K562 (cell line): ENCODE data around the gene SPAG16.

Experiments
- GABPA ChIP-seq: fragments of 200-800 bp; sonication (Bioruptor generic); conservative IDR thresholded peaks from 2 replicates; pipeline ENCODE4 v1.6.1; 2016; ENCODE audit warnings: low read depth, missing genetic modification characterization, missing compliant biosample characterization
- JUN ChIP-seq, 2 experiments: sonication (generic) in 1 of 2; formaldehyde crosslinking in 1 of 2; IDR thresholded peaks; 2 replicates each; pipeline versions ENCODE4 v1.6.1 to v1.8.0; 2012 to 2022; ENCODE audit warnings: borderline replicate concordance in 2 of 2, mild to moderate bottlenecking in 2 of 2, improper control_type of control experiment in 1 of 2, low read depth in 1 of 2, low read length in 1 of 2, missing genetic modification reagents in 1 of 2
- MXI1 ChIP-seq: IDR thresholded peaks from 2 replicates; pipeline ENCODE4 v1.6.1; 2011; ENCODE audit warnings: low read depth, mild to moderate bottlenecking, improper control_type of control experiment, low read length
- POLR2AphosphoS5 ChIP-seq: IDR thresholded peaks from 2 replicates; pipeline ENCODE4 v1.6.1; 2011; ENCODE audit warnings: mild to moderate bottlenecking, low read depth, low read length, moderate library complexity; ENCODE audit not compliant: control insufficient read depth, insufficient read depth
- RFX5 ChIP-seq: IDR thresholded peaks from 2 replicates; pipeline ENCODE4 v1.6.1; 2011; ENCODE audit warnings: low read depth, mild to moderate bottlenecking, improper control_type of control experiment, low read length
- SP2 ChIP-seq: IDR thresholded peaks from 2 replicates; pipeline ENCODE4 v1.6.1; 2011; ENCODE audit warnings: mild to moderate bottlenecking, low read depth, low read length, moderate library complexity; ENCODE audit not compliant: poor library complexity, severe bottlenecking; ENCODE audit errors: extremely low read depth
- ZBTB7A ChIP-seq: IDR thresholded peaks from 2 replicates; pipeline ENCODE4 v1.6.1; 2011; ENCODE audit warnings: low read depth, mild to moderate bottlenecking, low read length, moderate library complexity, borderline replicate concordance; ENCODE audit not compliant: control insufficient read depth
- ZFP1 ChIP-seq: fragments of 450-650 bp; formaldehyde crosslinking; IDR thresholded peaks from 2 replicates; pipeline ENCODE4 v1.4.0; 2020; ENCODE audit warnings: mild to moderate bottlenecking, mixed read lengths
- TF ChIP-seq, protein P1 (sequence below), 3 experiments: IDR thresholded peaks in 2 of 3; conservative IDR thresholded peaks in 1 of 3; 2 replicates each; pipeline ENCODE4 v1.5.1; 2011 to 2012; ENCODE audit warnings: low read length in 3 of 3, mild to moderate bottlenecking in 3 of 3, control low read depth in 2 of 3, improper control_type of control experiment in 1 of 3, inconsistent platforms in 1 of 3, low read depth in 1 of 3, mixed read lengths in 1 of 3, moderate library complexity in 1 of 3; ENCODE audit not compliant: insufficient read depth in 2 of 3
- TF ChIP-seq, protein P2 (sequence below): sonication (generic); formaldehyde crosslinking; IDR thresholded peaks from 2 replicates; pipeline ENCODE4 v1.8.0; 2023; ENCODE audit warnings: missing genetic modification reagents, mild to moderate bottlenecking, borderline replicate concordance
- TF ChIP-seq, protein P3 (sequence below): sonication (generic); formaldehyde crosslinking; IDR thresholded peaks from 2 replicates; pipeline ENCODE4 v1.5.0; 2020; ENCODE audit warnings: missing genetic modification reagents
- TF ChIP-seq, protein P4 (sequence below): fragments of 250-450 bp; sonication (Bioruptor Pico); IDR thresholded peaks from 2 replicates; pipeline ENCODE4 v1.4.0; 2020; ENCODE audit warnings: borderline replicate concordance
- TF ChIP-seq, protein P5 (sequence below): fragments of 250-450 bp; sonication (Bioruptor Pico); IDR thresholded peaks from 2 replicates; pipeline ENCODE4 v1.8.0; 2022; ENCODE audit warnings: inconsistent platforms, mild to moderate bottlenecking, moderate library complexity, borderline replicate concordance
- TF ChIP-seq, protein P6 (sequence below): sonication (generic); formaldehyde crosslinking; IDR thresholded peaks from 2 replicates; pipeline ENCODE4 v1.8.0; 2023; ENCODE audit warnings: mild to moderate bottlenecking, missing genetic modification reagents

DNA sequence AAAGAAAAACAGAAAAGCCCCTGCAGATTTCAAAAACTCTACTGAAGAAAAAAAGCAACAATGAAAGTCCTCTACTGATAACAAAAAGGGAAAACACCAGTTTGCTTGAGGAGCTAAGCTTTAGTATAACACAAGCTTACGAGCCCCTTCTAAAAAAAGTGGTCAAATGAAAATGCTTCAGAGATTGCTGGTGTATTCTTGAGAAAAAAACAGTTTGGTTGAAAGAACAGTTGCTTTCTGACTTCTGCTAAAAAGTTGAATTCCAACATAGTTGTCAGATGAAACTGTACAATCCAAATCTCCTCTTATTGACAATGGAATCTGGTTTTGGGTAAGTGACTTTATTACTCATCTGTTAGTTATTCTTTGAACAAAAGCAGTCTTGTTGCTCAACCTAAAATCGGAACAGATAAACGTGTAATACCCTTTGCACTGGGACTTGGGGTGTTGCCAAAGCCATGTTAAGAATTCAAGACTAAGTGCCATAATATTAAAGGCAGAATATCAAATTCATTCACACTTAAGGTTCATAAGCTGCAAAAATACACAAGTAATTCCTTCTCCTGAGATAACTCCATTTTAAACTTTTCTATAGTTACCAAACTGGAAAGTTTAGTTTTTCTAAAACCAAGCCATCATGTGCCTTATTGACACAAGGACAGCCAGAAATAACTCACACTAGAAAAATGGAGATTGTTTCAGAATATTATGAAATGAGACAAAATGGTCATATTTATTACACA lies 45.3 kb upstream of the SPAG16 start:
- no peak for TF ChIP-seq GABPA (tag)
- TF ChIP-seq MXI1 = no peak
- TF ChIP-seq, protein P1, sequence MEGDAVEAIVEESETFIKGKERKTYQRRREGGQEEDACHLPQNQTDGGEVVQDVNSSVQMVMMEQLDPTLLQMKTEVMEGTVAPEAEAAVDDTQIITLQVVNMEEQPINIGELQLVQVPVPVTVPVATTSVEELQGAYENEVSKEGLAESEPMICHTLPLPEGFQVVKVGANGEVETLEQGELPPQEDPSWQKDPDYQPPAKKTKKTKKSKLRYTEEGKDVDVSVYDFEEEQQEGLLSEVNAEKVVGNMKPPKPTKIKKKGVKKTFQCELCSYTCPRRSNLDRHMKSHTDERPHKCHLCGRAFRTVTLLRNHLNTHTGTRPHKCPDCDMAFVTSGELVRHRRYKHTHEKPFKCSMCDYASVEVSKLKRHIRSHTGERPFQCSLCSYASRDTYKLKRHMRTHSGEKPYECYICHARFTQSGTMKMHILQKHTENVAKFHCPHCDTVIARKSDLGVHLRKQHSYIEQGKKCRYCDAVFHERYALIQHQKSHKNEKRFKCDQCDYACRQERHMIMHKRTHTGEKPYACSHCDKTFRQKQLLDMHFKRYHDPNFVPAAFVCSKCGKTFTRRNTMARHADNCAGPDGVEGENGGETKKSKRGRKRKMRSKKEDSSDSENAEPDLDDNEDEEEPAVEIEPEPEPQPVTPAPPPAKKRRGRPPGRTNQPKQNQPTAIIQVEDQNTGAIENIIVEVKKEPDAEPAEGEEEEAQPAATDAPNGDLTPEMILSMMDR (IDR thresholded peaks at IDR 0.05 in 2 of 3, conservative IDR thresholded peaks at IDR 0.05 in 1 of 3; ENCODE audit: insufficient read depth in 2 of 3, low read depth in 1 of 3, low read length in 3 of 3) = no peak
- TF ChIP-seq, protein P2, sequence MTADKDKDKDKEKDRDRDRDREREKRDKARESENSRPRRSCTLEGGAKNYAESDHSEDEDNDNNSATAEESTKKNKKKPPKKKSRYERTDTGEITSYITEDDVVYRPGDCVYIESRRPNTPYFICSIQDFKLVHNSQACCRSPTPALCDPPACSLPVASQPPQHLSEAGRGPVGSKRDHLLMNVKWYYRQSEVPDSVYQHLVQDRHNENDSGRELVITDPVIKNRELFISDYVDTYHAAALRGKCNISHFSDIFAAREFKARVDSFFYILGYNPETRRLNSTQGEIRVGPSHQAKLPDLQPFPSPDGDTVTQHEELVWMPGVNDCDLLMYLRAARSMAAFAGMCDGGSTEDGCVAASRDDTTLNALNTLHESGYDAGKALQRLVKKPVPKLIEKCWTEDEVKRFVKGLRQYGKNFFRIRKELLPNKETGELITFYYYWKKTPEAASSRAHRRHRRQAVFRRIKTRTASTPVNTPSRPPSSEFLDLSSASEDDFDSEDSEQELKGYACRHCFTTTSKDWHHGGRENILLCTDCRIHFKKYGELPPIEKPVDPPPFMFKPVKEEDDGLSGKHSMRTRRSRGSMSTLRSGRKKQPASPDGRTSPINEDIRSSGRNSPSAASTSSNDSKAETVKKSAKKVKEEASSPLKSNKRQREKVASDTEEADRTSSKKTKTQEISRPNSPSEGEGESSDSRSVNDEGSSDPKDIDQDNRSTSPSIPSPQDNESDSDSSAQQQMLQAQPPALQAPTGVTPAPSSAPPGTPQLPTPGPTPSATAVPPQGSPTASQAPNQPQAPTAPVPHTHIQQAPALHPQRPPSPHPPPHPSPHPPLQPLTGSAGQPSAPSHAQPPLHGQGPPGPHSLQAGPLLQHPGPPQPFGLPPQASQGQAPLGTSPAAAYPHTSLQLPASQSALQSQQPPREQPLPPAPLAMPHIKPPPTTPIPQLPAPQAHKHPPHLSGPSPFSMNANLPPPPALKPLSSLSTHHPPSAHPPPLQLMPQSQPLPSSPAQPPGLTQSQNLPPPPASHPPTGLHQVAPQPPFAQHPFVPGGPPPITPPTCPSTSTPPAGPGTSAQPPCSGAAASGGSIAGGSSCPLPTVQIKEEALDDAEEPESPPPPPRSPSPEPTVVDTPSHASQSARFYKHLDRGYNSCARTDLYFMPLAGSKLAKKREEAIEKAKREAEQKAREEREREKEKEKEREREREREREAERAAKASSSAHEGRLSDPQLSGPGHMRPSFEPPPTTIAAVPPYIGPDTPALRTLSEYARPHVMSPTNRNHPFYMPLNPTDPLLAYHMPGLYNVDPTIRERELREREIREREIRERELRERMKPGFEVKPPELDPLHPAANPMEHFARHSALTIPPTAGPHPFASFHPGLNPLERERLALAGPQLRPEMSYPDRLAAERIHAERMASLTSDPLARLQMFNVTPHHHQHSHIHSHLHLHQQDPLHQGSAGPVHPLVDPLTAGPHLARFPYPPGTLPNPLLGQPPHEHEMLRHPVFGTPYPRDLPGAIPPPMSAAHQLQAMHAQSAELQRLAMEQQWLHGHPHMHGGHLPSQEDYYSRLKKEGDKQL (CRISPR knock-in tag) = no peak
- TF ChIP-seq, protein P3, sequence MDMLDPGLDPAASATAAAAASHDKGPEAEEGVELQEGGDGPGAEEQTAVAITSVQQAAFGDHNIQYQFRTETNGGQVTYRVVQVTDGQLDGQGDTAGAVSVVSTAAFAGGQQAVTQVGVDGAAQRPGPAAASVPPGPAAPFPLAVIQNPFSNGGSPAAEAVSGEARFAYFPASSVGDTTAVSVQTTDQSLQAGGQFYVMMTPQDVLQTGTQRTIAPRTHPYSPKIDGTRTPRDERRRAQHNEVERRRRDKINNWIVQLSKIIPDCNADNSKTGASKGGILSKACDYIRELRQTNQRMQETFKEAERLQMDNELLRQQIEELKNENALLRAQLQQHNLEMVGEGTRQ (CRISPR knock-in tag) = no peak
- no peak for TF ChIP-seq SP2
- TF ChIP-seq RFX5 = no peak
- no peak for TF ChIP-seq POLR2AphosphoS5
- TF ChIP-seq, protein P4, sequence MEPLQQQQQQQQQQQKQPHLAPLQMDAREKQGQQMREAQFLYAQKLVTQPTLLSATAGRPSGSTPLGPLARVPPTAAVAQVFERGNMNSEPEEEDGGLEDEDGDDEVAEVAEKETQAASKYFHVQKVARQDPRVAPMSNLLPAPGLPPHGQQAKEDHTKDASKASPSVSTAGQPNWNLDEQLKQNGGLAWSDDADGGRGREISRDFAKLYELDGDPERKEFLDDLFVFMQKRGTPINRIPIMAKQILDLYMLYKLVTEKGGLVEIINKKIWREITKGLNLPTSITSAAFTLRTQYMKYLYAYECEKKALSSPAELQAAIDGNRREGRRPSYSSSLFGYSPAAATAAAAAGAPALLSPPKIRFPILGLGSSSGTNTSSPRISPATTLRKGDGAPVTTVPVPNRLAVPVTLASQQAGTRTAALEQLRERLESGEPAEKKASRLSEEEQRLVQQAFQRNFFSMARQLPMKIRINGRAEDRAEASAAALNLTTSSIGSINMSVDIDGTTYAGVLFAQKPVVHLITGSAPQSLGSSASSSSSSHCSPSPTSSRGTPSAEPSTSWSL (CRISPR knock-in tag) = no peak
- no peak for TF ChIP-seq JUN (IDR thresholded peaks at IDR 0.05; ENCODE audit: borderline replicate concordance, low read depth, low read length)
- TF ChIP-seq JUN (CRISPR knock-in tag; IDR thresholded peaks at IDR 0.05; ENCODE audit: borderline replicate concordance) = no peak
- TF ChIP-seq ZFP1 (CRISPR knock-in tag) = no peak
- TF ChIP-seq, protein P5, sequence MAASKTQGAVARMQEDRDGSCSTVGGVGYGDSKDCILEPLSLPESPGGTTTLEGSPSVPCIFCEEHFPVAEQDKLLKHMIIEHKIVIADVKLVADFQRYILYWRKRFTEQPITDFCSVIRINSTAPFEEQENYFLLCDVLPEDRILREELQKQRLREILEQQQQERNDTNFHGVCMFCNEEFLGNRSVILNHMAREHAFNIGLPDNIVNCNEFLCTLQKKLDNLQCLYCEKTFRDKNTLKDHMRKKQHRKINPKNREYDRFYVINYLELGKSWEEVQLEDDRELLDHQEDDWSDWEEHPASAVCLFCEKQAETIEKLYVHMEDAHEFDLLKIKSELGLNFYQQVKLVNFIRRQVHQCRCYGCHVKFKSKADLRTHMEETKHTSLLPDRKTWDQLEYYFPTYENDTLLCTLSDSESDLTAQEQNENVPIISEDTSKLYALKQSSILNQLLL (CRISPR knock-in tag) = no peak
- TF ChIP-seq, protein P6, sequence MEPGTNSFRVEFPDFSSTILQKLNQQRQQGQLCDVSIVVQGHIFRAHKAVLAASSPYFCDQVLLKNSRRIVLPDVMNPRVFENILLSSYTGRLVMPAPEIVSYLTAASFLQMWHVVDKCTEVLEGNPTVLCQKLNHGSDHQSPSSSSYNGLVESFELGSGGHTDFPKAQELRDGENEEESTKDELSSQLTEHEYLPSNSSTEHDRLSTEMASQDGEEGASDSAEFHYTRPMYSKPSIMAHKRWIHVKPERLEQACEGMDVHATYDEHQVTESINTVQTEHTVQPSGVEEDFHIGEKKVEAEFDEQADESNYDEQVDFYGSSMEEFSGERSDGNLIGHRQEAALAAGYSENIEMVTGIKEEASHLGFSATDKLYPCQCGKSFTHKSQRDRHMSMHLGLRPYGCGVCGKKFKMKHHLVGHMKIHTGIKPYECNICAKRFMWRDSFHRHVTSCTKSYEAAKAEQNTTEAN (CRISPR knock-in tag) = no peak
- no peak for TF ChIP-seq ZBTB7A
